Fibroblast of villous mesenchyme (primary cell): ENCODE results near the gene CEBPE. TPM values are rescaled to one million over a fixed set of nuclear protein-coding genes. Genes with fewer than 3 reads are reported as not detected.

Source experiments
- DNase-seq: peaks from one replicate; pipeline ENCODE4 v3.0.0-alpha.2; 2010; ENCODE audit warnings: low read depth
- H3K4me3 ChIP-seq: 2 replicates; pipeline ENCODE4 v1.5.1; 2011; ENCODE audit warnings: low read depth, mild to moderate bottlenecking, low read length
- total RNA-seq: library from RNA; depleted of rRNA; stranded (reverse); fragments of >200 nt; gene quantifications from 2 replicates; pipeline ENCODE4 v1.2.3, GENCODE V29; 2012
- TF ChIP-seq, protein P1 (sequence below): IDR thresholded peaks from 2 replicates; pipeline ENCODE4 v1.5.1; 2012; ENCODE audit warnings: low read depth, mild to moderate bottlenecking, low read length; ENCODE audit not compliant: insufficient read depth

Gene CEBPE
- total RNA-seq, 1 donor, result not detected

DNA sequence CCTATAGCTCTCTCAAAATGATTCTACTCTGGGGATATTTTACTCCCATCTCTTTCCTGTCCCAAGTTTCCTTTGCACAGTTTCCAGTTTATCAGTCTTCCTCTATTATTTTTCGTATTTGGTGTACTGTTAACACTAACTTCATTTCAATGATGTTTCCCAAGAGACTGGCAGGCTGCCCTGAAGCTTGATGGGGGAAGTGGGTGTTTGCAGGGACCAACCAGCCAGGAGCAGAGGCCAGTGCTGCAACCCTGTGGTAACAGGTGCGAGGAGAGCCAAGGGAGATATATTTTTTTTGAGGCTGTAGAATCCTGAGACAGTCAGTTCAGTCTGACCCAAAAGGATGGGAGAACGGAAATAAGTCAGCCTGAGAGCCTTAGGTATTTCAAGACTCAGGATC, 11.8 kb upstream of the CEBPE start:
- no peak for DNase-seq
- TF ChIP-seq, protein P1, sequence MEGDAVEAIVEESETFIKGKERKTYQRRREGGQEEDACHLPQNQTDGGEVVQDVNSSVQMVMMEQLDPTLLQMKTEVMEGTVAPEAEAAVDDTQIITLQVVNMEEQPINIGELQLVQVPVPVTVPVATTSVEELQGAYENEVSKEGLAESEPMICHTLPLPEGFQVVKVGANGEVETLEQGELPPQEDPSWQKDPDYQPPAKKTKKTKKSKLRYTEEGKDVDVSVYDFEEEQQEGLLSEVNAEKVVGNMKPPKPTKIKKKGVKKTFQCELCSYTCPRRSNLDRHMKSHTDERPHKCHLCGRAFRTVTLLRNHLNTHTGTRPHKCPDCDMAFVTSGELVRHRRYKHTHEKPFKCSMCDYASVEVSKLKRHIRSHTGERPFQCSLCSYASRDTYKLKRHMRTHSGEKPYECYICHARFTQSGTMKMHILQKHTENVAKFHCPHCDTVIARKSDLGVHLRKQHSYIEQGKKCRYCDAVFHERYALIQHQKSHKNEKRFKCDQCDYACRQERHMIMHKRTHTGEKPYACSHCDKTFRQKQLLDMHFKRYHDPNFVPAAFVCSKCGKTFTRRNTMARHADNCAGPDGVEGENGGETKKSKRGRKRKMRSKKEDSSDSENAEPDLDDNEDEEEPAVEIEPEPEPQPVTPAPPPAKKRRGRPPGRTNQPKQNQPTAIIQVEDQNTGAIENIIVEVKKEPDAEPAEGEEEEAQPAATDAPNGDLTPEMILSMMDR, result no peak
- H3K4me3 ChIP-seq, result no peak overlapping the region

DNA sequence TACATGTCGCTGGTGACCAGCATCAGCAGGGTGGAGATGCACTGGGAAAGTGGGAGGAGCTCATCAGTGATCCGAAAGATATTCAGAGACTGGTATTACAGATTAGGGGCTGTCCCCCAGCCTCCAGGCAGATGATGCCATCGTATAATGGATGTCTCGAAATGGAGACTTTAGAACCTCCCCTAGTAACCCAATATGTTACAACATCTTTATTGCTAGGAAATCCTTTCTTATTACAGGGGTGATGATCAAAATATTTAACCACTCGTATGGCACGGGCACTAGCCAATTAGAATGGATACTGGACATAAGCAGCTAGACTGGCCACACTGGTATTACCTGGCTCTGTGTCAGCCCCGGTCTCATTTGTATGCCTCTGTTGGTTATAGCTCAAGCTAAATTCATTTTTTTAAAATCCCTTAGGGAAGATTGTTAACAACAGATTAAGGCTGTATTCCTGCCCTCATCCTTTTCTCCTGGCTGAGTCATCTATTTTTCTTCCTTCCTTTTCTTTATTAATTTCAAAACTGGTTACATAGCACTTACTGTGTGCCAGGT, 10.8 kb upstream of the CEBPE start:
- no peak for DNase-seq
- no peak overlapping the region for H3K4me3 ChIP-seq
- TF ChIP-seq, protein P1, result no peak

DNA sequence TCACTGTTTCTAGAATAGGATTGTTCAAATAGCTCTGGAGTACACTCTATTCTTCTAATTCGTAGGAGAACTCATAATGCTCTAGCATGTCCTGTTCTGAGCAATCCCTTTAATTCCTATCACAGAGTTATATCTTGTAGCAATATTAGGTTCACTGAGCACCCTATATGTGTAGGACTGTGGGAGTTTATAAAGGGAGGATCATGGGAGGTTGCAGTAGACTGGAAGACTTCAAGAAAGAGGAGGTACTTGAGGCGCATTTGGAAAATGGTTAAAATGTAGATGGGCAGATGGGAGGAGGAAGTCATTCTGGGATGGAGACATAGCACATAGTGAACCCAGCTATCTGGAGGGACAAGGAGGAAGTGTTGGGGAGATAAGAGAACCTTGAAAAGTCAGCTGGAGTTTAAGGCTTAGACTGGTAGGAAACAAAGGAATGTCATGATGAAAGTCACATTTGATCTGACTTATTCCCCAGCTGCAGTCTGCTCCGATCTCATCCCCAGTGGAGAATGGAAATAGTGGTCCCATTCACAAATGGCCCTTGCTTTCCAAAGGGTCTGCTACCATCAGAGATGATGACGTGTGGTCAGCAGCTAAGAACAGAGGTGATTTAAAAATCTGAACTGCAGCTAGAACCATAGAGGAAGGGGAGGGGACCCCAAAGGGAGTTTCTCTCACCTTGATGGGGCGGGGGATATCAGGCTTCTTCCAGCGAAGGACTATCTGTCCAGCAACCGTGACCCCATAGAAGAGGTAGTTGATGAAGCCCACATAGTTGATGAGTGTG, 10.1 kb upstream of the CEBPE start:
- no peak for DNase-seq
- no peak overlapping the region for H3K4me3 ChIP-seq
- TF ChIP-seq, protein P1, result no peak

DNA sequence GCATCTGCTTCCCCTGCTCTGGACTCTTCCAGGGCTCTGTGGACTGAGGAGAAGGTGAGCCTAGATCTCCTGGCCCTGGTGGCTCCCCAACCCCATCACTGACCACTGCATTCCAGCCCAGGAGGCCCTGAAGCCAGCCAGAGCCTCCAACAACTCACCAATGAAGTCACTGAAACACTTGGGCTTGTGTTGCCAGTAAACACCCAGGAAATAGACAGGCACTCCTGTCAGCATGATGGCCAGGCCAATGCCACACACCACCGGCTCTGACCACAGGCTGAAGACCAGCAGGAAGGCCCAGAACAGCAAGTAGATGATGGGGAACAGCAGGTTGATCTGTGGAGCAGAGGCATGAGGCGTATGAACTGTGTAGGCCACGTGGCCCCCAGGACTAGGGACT, 8.8 kb upstream of the CEBPE start:
- TF ChIP-seq, protein P1, result no peak
- DNase-seq, result no peak
- H3K4me3 ChIP-seq, result no peak overlapping the region

DNA sequence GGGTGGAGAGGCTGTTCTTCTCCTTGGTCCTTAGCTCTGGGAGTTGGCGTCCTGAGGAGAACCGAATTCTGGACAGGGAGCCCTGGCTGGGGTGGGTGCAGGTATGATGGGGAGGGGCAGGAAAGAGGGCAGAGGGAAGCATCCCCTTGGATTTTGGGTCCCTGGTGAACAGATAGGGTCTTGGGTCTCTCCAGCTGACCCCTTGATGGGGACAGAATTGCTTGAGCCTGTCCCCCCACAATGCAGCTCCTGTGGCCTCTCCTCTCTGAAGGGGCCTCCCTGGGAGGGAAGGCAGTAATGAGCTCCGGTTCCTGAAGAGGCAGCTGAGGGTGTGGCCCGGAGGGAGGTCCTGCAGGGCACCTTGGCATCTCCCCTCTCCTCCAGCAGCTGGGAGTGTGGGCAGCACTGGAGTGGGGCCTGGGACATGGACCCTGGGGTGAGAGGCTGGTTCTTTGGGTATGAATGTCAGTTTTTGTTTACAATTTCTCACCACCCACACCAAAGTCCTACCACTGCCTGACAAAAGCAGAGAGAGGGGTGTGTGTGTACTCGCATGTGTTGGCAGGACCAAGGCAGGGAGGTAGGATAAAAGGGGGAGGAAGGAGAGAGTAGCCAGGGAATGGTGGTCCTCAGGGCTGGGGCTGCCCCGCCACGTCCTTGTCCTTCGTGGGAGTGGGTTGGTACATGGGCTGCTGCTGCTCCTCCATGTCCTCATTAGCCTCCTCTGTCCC, 7.7 kb upstream of the CEBPE start:
- DNase-seq, result no peak
- no peak overlapping the region for H3K4me3 ChIP-seq
- TF ChIP-seq, protein P1, result no peak

DNA sequence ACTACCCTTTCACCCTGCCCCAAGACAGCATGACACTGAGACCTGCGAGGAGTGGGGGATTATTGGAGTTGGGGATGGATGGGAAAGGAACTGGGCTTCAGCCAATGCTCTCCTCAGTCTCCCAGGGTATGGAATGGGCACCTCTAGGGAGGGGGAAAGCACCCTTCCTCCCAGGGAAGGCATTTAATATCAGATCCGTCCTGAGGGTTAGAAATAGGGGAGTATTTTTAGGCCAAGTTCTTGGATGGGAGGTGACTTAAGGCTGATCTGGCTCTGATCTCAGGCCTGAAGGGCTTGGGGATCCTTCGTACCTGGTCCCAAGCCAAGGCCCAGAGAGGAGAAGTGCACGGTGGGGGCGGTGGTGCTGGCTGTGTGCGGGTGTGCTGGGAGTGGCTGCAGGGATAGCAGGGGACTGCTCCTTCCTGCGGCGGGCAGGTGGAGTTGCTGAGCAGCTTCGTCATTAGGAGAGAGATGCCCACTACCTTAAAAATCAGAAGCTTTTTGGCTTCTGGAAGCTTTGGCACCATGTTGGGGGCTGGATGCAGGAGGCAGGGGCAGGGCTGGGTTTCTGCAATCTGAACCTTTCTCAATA, 7.0 kb upstream of the CEBPE start:
- no peak for DNase-seq
- TF ChIP-seq, protein P1, result no peak
- no peak overlapping the region for H3K4me3 ChIP-seq
